HL-60/S4 treated with retinoic acid at 250 ng/mL for 4 days and 3 days (cell line): ENCODE measurements around the gene DDOST.

ENCODE experiments used
- in situ Hi-C: fragments of 300-500 bp; cut with MboI; formaldehyde crosslinking; loops from 2 replicates; pipeline ENCODE4 v1.7.0; 2022; ENCODE audit warnings: low sequenced_read_pairs

DDOST gene

DNA sequence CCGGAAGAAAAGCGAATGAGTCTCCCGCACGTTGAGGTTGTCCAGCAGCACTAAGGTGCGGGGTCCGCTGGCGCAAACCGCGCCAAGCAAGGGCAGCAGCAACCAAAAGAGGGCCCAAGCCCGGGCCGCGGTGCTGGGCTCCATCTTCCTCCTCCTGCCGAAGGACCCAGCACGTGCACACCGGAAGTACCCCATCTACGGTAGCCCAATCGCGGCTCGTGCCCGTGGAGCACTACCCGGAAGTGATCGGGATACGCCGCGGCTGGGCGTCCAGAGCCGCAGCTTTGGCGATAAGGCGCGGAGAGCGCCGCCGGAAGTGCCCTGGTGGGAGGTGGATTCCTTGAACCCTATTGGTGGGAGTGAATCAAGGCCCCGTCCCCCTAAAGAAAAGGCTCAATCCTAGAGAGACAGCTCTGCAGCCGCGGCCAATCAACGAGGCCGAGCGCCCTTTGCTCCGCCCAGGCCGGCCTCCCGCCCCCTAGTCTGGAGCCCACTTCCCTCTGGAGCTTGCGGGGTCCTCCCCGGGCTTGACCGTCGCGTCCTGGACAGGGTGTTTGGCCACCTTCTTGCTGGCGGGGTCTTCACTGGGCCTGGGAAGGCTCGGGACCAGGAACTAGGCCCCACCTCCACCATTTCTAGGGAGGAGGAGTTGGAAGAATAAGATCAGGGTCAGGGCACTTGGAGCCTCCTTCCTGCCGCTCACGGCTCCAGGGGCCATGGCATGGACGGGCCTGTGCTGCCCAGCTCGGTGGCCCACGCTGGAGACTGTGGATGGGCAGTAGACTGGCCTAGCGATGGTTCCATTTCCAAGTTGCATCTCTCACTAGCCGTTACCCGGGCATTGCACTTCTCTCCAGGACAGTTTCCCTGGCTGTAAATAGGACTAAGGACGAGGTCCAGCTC is at the start of gene DDOST:
Gene DDOST (minus strand): TSS at position 163 of the 903 bp plus-strand sequence. CDS start 19 bp downstream, at position 144.
- in situ Hi-C loops = no loop called here

DNA sequence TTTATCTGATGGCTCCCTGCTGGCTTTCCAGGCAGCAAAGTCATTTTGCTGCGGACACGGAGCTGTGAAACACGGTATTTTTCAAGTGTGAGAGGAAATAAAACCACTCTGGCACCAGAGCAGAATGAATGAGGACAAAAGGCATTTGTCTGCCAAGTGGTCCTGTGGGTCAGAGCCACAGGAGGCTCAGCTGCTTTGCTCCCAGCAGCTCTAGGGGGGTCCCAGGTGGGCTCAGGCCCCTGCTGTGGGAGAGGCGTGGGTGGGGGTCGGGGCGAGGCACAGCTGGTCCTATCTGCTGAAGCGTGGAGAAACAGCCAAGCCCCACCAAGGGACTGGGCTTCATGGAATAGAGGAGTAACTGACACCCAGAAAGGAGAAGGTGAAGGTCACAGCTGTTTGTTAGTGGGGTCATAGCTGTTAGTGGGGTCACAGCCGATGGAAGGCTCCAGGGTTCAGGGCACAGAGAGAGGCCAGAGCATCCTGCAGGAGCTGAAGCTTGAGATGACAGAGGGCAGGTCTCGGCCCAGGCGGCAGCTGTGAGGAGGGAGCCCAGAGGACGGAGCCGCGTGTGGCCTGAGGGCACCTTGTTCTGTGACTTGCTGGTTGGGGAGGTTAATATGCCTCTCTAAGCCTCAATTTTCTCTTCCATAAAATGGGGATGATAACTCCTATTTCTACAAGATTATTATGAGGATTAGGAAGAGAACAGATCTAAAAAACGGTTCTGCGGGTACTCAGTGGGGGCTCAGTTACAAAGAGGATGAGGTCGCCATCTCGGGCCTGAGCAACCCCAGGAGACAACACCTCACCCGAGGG is 49.5 kb upstream of the DDOST start:
- in situ Hi-C loops = no loop called here

DNA sequence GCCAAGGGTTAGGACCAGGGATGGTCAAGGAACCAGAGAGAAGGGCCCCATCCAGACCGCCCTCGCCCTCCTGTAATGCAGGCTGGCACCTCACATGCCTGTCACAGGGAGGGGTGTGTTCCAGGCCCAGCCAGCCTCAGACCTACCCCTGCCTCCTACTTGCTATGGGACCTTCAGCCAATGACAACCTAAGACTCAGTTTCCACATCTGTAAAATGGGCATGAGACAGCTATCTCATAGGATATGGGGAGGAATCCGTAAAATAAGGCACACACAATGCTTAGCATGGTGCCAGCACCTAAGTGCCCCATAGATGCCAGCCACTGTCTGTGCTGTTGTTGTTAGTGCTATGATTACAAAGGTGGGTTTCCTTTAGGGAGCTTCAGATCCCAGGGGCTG is 48.7 kb upstream of the DDOST start:
- in situ Hi-C loops = no loop called here

DNA sequence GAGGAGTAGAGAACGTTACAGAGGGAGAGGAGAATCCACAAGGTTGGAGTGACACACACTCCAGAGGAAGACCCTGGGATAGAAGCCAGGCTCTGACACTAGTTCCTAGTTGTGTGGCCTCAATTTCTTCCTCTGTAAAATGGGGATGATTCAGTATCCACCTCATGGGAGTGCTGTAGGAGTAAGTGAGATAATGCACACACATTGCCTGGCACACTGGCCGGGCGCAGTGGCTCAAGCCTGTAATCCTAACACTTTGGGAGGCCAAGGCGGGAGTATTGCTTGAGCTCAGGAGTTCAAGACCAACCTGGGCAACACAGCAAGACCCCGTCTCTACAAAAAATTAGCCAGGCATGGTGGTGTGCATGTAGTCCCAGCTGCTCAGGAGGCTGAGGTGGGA is 47.7 kb upstream of the DDOST start:
- in situ Hi-C loops = no loop called here

DNA sequence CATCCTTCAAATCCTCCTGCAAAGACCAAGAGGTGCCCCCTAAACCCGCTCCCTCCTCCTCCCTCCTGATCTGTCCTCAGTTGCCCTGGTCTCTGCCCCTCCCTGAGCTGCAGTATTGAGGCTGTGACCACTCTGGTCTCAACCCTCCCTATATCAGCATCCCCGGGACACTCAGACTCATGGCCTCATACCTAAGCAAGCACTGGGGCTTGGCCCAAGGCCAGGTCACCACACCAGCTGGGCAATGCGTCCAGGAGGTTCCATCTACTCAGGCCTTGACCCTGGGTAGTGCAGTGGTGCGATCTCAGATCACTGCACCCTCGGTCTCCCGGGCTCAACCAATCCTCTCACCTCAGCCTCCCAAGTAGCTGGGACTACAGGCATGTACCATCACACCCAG is 46.9 kb upstream of the DDOST start:
- in situ Hi-C loops = no loop called here

DNA sequence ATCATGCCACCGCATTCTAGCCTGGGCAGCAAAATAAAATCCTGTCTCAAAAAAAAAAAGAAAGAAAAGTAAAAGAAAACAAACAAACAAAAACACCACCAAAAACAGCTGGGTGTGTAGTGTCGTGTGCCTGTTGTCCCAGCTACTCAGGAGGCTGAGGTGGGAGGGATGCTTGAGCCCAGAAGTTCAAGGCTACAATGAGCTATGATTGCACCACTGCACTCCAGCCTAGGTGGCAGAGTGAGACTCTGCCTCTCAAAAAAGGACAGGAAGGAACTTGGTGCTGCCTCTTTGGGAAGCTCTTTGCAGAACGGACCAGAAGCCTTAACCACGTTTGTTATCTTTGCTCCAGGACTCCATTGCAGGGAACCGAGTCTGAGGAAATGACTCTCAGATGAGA is 45.7 kb upstream of the DDOST start:
- in situ Hi-C loops = no loop called here

DNA sequence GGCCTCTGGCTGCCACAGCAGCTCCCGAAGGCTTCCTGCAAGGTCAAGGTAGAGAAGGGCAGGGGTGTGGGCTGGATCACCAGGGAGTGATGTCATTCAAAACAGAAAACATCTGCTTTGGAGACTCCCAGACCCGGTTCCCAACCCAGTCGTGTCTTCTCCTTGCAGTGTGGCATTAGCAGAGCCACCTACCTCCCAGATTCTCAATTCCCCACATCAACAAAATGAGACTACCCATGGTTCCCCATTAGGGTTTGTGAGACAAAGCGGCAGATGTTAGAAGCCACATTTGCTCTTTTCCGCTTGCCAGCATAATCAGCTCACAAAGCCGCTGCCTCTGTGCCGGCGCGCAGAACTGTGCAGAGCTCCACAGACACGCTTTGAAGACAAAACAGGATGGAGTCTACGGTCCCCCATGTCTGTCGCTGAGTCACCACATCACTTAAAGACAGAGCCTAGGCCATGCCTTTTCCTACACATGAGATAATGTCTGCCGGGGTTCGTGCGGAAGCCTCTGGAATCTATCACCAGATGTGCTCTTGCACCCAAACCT is 44.1 kb upstream of the DDOST start:
- in situ Hi-C loops = no loop called here

DNA sequence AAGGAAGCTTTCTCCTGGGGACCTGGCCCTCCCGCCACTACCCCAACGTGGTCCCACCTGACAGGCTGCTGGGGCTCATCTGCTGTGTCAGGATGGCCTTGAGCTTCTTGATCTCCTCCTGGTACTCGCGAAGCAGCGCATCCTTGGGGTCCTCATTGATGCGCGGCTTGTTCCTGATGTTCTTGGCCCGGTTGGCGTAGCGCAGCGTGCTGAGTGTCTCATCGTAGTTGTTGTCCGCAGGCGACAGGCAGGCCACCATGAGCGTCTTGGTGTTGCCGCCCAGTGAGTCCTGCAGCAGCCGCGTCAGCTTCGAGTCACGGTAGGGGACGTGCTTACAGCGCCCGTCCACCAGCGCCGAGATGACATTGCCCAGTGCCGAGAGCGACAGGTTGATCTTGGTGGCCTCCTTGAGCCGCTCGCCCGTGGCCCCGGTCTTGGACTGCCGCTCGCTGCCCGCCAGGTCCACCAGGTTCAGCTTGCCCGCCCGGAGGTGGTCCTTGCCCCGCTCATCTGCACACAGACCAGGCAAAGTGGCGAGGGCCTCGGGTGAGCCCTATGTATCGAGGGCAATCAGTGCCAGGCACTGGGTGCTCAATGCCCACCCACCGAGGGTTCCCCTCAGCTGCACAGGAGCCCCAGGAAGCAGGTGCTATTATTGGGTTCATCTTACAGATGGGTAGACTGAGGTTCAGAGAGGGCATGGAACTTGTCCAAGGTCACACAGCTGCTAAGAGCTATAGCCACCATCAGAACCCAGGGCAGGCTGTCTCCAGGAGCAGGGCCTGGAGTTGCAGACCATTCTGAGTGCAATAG is 43.4 kb upstream of the DDOST start:
- in situ Hi-C loops = no loop called here

DNA sequence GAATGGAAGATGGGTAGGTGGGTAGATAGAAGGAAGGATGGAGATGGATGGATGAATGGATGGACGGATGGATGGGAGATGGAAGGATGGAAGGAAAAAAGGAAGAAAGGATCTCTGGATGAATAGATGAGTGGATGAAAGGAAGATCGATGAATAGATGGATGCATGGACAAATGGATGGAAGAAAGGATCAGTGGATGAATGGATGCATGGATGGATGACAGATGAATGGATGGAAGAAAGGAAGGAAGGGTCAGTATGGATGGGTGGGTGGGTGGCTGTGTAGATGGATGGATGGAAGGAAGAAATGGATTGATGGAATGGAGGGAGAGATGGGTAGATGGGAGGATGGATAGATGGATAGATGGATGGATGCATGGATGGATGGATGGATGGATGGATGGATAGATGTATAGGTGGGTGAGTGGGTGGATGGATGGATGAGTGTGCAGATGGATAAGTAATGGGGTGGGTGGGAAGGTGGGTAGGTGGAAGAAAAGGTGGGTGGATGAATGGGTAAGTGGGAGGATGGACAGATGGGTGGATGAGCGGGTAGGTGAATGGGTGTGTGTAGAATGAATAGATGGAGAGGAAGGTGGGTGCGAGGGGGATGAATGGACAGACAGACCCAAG is 42.1 kb upstream of the DDOST start:
- in situ Hi-C loops = no loop called here

DNA sequence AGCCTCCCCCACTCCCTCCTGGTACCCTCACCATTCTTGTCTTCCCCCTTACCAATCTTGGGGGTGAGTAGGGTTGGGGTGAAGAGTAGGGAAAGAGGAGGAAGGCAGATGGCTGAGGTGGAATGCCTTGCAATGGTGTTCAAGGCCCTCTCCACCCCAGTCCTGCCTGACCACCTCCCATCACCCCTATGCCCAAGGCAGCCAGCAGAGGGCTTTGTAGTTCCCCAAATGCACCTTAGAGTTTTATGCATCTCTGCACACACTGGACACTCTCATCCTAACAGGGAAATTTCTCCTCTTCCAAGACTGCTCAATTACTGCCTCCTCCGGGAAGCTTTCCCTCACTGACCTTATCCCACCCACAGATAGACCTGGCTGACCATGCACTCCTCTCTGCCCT is 41.2 kb upstream of the DDOST start:
- in situ Hi-C loops = no loop called here

DNA sequence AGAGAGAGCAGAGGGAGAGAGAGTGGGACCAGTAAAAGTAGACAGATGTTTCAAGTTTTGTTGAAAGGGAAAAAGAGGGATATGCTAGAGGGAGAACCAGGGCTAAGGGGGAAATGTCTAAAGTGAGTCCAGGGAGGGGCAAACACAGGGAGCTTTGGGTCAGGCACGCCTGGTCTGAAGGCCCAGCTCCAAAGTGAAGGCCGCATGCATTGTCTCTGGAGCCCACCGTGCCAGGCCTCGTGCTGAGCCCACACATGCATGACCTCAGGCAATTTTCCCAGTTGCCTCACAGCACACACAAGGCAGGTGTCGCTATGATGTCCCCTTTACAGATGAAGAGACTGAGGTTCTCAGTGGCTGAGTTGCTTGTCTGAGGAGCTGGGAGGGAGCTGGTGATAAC is 40.7 kb upstream of the DDOST start:
- in situ Hi-C loops = no loop called here

DNA sequence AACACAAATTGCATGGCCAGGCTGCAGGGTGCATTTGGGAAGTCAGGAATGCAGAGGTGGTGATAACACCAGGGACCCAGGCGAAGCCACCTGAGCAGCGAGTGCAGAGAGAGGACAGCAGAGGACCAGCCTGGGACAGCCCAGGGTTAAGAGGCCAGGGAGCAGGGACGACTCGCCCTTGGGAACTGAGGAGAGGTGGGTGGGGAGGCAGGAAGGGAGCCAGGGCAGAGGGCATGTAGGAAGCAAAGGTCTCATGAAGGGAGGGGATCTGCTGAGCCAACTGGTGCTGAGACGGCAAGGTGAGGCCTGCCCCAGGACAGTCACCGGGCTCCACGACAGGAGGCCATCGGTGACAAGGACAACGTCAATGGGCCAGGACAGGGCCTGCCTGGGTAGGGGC is 40.3 kb upstream of the DDOST start:
- in situ Hi-C loops = no loop called here

DNA sequence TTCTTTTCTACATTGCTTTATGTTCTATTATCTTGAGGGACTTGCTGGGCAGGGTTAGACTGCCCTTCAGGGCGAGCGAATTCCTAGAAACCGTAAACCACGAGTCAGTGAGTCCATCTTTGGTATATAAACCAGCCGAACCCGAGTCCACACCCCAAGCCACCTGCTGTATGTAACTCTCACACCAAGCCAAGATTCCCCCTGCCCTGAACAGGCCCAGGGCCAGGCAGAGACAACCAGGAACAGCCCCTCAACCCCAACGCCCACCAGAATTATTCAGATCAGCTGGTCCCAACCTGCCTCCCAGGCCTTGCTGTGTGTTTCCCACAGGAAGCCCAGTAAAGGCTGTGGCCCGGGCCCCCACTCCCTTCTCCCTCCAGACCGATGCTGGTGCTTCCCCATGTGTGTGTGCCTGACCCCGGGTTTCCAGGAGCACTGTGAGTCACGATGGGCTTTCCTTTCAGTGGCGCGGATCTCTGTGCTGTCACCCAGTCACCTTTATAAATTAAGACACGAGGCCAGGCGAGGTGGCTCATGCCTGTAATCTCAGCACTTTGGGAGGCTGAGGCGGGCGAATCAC is 39.6 kb upstream of the DDOST start:
- in situ Hi-C loops = no loop called here

DNA sequence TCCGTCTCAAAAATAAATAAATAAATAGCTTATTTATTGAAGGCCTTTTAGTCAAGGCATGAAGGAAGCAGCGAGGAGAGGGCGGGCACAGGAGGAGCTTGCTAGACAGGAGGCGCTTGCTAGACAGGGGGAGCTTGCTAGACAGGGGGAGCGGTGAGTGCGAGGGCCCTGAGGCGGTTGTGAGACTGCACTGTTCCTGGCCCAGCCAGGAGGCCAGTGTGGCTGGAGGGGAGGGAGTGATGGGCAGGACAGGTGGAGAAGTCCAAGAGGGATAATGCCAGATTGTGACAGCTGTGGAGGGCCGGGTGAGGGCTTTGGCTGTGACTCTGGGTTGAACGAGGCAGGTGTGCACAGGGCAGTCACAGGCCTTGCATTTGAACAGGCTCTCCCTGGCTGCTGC is 38.4 kb upstream of the DDOST start:
- in situ Hi-C loops = no loop called here

DNA sequence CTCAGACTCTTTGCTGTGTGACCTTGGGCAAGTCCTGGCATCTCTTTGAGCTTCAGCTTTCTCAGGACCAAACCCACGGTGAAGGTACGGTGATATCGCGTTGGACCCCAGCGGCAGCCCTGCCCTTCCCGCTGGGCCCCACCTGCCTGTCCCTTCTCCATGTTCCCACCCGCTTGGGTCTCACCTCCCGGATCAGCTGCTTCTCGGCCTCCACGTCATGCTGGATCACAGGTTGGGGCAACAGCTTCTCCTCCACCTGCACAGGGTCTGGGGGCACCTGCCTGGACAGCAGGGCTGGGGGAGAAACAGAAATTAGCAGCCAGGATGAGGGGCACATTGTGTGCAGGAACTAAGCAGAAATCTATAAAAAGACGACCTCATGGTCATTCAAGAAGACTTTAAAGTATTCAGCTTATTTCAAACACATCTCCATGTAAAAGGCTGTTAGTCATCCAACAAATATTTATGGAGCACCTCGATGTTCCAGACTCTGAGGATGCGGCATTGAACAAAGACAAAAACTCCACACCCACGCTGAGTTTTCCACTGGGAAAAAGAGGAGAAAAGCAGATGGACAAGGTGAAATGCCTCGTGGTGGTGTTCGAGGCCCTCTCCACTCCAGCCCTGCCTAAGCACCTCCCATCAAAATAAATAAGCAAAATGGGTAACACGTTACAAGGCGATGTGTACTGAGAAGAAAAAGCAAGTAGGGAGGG is 37.2 kb upstream of the DDOST start:
- in situ Hi-C loops = no loop called here

DNA sequence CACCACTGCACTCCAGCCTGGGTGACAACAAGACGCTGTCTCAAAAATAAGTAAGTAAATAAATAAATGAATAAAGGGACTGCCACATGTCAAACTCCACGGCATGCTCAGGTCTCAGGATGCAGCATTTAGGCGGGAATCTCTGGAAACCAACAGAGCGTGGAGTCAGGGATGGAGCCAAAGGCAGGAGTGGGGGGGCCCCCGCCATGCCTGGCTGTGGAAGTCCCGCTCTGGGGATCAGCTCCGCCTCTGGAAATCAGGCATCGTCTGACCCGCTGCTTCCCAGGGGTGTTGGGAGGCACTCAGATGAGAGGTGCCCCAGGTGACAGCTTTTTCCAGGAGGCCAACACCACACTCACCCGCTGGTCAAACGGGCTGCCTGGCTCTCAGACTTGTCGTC is 36.4 kb upstream of the DDOST start:
- in situ Hi-C loops = no loop called here

DNA sequence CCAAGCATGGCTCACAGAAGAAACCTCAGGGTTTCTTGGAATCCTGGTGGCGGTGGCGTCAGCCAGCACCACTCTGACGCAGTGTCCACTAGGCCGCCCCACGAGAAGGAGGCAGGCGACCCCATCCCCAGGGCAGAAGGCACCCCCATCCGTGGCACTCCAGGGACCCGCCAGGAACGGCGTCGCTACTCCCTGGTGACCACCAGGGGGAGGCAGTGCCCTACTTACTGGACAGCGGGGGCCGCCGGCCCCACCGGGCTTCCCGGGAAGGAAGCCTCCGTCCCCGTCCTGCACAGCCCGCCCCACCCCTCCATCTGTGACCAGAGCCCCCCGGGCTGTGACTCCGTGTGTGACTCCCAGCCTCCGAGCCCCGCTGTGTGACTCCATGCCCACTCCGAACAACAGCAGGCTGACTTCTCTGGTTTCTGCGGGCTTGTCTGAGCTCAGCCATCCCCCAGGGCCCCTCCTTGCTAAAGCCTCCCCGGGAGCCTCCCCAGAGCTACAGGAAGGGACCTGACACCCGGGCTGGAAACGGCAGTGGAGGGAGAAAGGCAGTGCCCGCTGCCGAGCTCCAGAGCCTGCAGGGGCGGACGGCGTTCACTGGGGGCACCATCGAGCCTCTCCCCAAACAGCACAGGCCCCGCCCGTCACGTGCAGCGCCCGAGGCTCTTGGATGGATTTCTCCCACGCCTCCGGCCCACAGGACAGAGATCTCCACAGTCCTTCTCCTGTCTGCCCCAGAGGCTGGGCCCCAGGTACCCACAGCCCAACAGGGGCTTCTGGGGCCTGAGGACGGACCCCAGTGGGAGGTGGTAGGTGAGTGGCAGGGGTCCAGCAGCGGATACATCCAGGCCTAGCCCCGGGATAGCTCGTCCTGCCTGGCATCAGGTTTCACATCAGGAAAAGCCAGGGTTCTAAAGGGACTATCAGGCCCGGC is 35.5 kb upstream of the DDOST start:
- in situ Hi-C loops = no loop called here

DNA sequence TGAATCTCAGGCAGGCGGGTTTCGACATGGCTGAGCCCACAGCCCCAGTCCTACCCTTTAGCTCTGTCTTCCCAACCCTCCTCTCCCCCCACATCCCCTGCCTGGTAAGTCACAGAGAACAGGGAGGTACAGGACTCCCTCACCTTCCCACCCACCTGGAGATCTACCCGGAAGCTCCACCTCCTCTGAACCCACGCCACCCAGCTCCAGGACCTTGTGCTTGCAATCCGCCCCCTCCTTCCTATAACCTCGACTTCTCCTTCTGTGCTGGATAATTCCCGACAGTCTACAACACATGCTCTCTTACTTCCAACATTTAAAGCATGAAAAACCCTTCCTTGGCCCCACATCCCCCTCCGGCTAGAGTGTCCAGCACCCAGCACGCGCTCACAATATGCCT is 34.3 kb upstream of the DDOST start:
- in situ Hi-C loops = no loop called here
